HepG2 (cell line): ENCODE measurements around the gene MED13L. TPM values are rescaled to one million over a fixed set of nuclear protein-coding genes. Genes with fewer than 3 reads are reported as not detected.

Experiments
- microRNA counts: library from miRNA; unstranded; fragments of <30 nt; microRNA quantifications from one replicate; lab custom pipeline; 2015
- microRNA-seq: library from miRNA; unstranded; fragments of <30 nt; microRNA quantifications from one replicate; pipeline ENCODE4, GENCODE V29; 2020
- polyA plus RNA-seq, 8 experiments: library from polyadenylated mRNA; depleted of rRNA in 3 of 8; stranded (reverse) in 7 of 8; unstranded in 1 of 8; fragments of >200 nt; fragmentation: Illumina TruSeq in 4 of 8; extraction: Trizol in 4 of 8; gene quantifications; 2 replicates each; pipeline versions ENCODE4 v1.2.1 to v1.2.3, GENCODE V29; 2011 to 2016; ENCODE audit warnings: low read depth in 4 of 8, missing spikeins in 1 of 8, mixed read lengths in 1 of 8; ENCODE audit not compliant: insufficient read depth in 1 of 8
- small RNA-seq, 3 experiments: library from RNA; depleted of rRNA; stranded (forward); fragments of <200 nt; gene quantifications; one replicate each; pipeline ENCODE3, GENCODE V24; 2012; ENCODE audit warnings: low read depth in 2 of 3, low replicate concordance in 1 of 3; ENCODE audit not compliant: insufficient read length in 3 of 3, insufficient read depth in 2 of 3
- total RNA-seq, 5 experiments: library from RNA; depleted of rRNA; stranded (reverse); fragments of >200 nt; fragmentation: Illumina TruSeq; extraction: Trizol; gene quantifications; 2 replicates each; pipeline ENCODE4 v1.2.3, GENCODE V29; 2016; ENCODE audit warnings: low read depth in 1 of 5

The MED13L gene
- total and polyA plus RNA-seq, 2 of the 13 experiments (the other 11 are each of a cell fraction or from before 2014, with no cell fraction given) = 24.8 to 38.9 TPM

MicroRNA genes within 50 kb of the gene (microRNA counts, 767-probe panel; counts per million panel counts)
- not detected for microRNA hsa-miR-620 (lab: Ali Mortazavi, UCI)

Small RNAs within 50 kb of the gene (microRNA-seq; reads per million reads assigned to microRNA genes)
- not detected for gene MIR620

Small RNAs within 50 kb of the gene (small RNA-seq; reads per million reads assigned to genes)
- gene MIR620 (0 reads per million in 3 experiments), gene RNU6-1188P (0 reads per million in 3 experiments), gene SNRPGP18 (0 reads per million in 3 experiments)
